Measurements from ENCODE around the gene GRID2IP.
A peak's percentile ranks its signal among the peaks of the same experiment; 100 is the strongest.

The GRID2IP gene

DNA sequence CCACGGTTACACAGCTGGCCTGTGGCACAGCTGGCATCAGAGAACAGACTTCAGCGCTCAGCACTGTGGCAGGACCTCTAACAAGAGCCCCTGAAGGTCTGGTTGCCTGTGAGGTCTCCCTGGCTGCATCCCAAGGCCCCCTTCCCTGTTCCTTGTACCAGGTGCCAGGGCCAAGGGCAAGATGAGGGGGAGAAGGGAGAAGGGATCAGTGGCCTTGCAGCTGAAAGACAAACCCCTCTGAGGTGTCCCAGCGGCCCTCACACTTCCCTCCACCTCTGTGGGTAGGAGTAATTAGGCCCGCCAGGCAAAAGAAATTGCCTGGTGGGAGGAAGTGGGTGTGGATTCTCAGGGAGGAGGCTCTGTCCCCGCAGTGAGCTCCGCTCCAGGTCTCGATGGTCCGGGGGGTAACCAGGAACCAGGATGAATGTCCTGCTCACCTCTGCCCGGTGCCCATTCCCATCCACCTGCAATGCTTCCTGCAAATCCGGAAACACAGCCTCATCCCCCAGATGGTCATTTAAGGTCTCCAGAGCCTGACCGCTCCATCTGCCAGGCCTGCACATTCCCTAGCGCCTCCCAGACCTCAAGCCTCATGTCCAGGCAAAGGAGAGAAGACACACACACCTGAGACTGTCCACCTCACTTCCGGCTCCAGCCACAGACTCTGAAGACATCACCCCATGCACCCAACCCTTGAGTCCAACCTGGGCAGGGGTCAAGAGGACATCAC lies 22.7 kb downstream of the GRID2IP start:
- TF ChIP-seq Cebpa-rat (IDR thresholded peaks at IDR 0.05), result no peak
- H3K9ac ChIP-seq, result peak overlapping the region; percentile 95
- H3K27ac ChIP-seq, result peak overlapping the region; percentile 62
- no peaks in the 10 kb centered on the region for H3K9me3 ChIP-seq
- H3K36me3 ChIP-seq, result peaks cover 27% of the 10 kb centered on the region
- H4K20me1 ChIP-seq, result peaks cover 66% of the 10 kb centered on the region
- peak overlapping the region; percentile 94 for H3K4me3 ChIP-seq
- peak overlapping the region; percentile 98 for H3K4me2 ChIP-seq
- no peaks in the 10 kb centered on the region for H3K27me3 ChIP-seq
- H3K4me1 ChIP-seq, result peaks cover 58% of the 10 kb centered on the region

DNA sequence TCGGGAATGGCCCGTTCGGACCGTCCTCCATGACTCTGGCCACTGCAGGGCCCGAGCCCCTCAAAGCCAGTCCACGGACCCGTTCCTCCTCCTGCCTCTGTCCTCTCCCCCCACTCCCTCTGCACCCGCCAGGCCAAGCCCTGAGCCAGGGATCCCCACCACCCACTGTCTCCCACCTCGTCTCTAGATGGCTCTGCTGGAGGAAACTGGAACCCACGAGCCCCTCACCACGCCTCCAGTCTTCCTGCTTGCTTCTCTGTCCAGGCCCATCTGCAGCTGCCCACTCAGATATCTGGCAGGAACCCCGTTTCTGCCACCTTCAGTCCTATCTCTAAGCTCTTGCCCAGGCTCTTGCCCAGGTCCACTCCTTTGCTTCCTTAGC lies 24.3 kb downstream of the GRID2IP start:
- no peak for TF ChIP-seq Cebpa-rat (IDR thresholded peaks at IDR 0.05)
- Histone ChIP-seq H3K27me3 (no peaks in the 10 kb centered on the region), H3K4me3 (peak overlapping the region; percentile 94), H4K20me1 (peaks cover 72% of the 10 kb centered on the region), H3K9me3 (no peaks in the 10 kb centered on the region), H3K4me2 (peak overlapping the region; percentile 98), H3K4me1 (peaks cover 42% of the 10 kb centered on the region), H3K27ac (peak overlapping the region; percentile 64), H3K36me3 (peaks cover 43% of the 10 kb centered on the region), H3K9ac (peak overlapping the region; percentile 95)

DNA sequence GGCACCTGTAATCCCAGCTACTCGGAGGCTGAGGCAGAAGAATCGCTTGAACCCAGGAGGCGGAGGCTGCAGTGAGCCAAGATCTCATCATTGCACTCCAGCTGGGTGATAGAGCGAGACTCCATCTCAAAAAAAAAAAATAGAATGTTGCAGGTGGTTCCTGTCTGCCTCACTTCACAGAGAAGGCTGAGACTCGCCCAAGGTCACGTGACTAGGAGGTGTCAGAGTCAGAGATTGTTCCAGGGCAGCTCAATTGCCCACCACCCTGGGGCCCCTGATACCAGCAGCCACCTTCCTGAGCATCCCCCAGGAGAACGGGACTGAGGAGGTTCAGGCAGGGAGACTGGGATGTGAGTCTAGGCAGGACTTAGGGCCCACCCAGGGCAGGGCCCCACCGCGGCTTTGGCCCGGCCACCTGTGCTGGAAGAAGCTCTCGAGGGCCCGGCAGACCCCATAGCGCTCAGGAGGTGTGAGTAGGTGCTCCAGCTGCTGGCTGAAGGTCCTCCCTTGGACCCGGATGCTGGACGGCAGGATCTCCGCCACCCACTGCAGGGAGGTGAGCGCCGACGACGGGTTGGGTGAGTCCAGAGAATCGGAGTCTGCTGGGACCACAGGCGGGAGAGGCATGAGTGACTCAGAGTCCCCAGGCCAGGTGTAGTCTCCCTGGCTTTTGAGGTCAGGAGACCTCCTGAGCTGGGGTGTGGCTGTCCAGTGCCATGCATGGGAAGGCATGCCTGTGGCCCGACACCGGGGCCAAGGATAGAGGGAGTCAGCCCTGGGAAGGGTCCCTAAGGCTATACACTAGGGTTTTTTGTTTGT lies 30.9 kb downstream of the GRID2IP start:
- peaks cover 93% of the 10 kb centered on the region for H3K36me3 ChIP-seq
- 0 out of 2 replicates have a peak overlapping the region, but pooled peaks have one; percentile 27 for H3K9ac ChIP-seq
- no peak for TF ChIP-seq Cebpa-rat (IDR thresholded peaks at IDR 0.05)
- peaks cover 44% of the 10 kb centered on the region for H3K4me1 ChIP-seq
- peaks cover 44% of the 10 kb centered on the region for H4K20me1 ChIP-seq
- H3K9me3 ChIP-seq, result no peaks in the 10 kb centered on the region
- no peak overlapping the region for H3K4me3 ChIP-seq
- no peaks in the 10 kb centered on the region for H3K27me3 ChIP-seq
- peak overlapping the region; percentile 75 for H3K27ac ChIP-seq
- H3K4me2 ChIP-seq, result peak overlapping the region; percentile 77

DNA sequence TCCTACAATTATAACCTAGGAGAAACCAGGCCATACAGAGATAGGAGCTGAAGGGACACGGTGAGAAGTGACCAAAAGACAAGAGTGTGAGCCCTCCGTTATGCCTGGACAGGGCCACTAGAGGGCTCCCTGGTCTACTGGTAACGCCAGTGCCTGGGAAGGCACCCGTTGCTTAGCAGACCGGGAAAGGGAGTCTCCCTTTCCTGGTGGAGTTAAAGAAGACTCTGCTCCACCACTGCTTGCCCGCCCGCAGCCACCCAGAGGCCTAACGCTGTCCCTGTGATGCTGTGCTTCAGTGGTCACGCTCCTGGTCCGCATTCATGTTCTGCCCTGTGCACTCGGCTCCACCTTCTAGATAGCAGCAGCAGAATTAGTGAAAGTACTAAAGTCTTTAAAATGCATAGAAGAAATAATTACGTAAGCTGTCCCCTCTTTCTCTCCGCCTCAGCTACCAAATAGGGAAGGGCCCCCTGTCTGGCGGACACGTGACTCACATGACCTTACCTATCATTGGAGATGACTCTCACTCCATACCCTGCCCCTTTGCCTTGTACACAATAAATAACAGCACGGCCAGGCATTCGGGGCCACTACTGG lies 34.8 kb downstream of the GRID2IP start:
- Histone ChIP-seq H3K36me3 (peaks cover 93% of the 10 kb centered on the region), H3K4me2 (peak overlapping the region; percentile 71), H4K20me1 (peaks cover 18% of the 10 kb centered on the region), H3K27me3 (no peaks in the 10 kb centered on the region), H3K4me1 (peaks cover 40% of the 10 kb centered on the region), H3K27ac (peak overlapping the region; percentile 5; the same call in 1 of the 2 replicates), H3K9me3 (no peaks in the 10 kb centered on the region), H3K9ac (no peak overlapping the region), H3K4me3 (no peak overlapping the region)
- no peak for TF ChIP-seq Cebpa-rat (IDR thresholded peaks at IDR 0.05)

DNA sequence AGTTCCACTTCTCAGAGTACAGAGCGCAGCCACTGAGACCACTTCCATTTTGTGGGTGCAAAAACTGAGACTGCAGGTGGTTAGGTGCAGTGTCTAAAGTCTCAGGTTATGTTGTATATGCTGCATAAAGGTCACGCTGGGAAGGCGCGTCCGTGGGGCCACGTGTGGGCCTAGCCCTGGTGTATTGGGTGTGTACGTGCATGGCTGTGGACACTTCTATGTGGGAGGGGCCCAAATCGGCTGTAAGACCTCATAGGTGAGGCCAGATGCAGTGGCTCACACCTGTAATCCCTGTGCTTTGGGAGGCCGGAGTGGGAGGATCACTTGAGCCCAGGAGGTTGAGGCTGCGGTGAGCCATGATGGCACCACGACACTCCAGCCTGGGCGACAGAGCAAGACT lies 37.7 kb downstream of the GRID2IP start:
- H3K4me3 ChIP-seq, result no peak overlapping the region
- H3K4me1 ChIP-seq, result peaks cover 16% of the 10 kb centered on the region
- H3K9me3 ChIP-seq, result no peaks in the 10 kb centered on the region
- H4K20me1 ChIP-seq, result peaks cover 27% of the 10 kb centered on the region
- no peak overlapping the region for H3K27ac ChIP-seq
- H3K4me2 ChIP-seq, result no peak overlapping the region
- no peak overlapping the region for H3K9ac ChIP-seq
- H3K36me3 ChIP-seq, result peaks cover 93% of the 10 kb centered on the region
- no peak for TF ChIP-seq Cebpa-rat (IDR thresholded peaks at IDR 0.05)
- no peaks in the 10 kb centered on the region for H3K27me3 ChIP-seq

DNA sequence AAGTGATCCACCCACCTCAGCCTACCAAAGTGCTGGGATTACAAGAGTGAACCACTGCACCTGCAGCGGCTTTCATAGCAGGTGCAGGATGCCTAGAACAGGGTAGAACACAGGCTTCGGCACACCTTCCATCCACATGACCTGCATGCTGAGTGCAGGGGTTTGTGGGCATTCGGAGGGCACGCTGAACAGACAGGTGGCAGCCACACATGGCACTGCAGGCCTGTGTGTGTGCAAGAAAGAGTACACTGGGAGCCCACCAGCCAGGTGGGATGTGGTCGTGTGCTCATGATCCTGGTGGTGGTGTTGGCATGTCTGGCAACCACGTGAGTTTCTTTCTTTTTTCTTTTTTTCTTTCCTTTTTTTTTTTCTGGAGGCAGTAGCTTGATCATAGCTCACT lies 38.4 kb downstream of the GRID2IP start:
- no peak overlapping the region for H3K4me2 ChIP-seq
- TF ChIP-seq Cebpa-rat (IDR thresholded peaks at IDR 0.05), result no peak
- no peak overlapping the region for H3K4me3 ChIP-seq

DNA sequence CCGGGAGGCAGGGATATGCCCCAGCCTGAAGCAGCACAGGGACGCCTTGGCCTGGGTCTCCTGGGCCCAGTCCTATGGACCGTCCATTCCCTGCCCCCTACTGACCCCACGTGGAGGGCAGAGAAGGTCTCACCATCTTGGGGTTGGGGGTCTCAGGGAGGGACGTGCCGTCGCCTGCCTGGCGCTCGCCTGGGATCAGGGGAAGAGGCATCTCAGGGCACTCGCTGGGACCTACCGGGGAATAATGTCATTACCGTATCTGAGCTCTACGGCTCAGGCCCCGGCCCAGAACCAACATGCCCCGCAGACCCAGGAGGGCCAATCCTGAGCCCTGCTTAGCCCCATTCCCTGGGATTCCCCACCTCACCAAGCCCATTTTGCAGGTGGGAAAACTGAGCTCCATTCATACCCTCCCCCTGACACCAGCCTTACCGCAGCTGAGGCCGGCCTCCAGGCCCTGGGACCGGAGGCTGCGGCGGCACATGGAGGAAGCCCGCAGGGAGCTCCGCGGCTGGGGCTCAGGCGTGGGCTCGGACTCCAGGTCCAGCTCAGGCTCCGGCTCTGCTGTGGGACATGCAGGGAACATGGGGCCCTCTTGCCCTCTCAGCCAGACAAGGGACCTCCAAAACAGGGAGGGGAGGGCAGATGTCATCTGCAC lies 40.7 kb downstream of the GRID2IP start:
- Histone ChIP-seq H3K4me3 (no peak overlapping the region), H3K27ac (0 out of 2 replicates have a peak overlapping the region, but pooled peaks have one; percentile 22), H4K20me1 (peaks cover 48% of the 10 kb centered on the region), H3K36me3 (peaks cover 98% of the 10 kb centered on the region), H3K4me1 (peaks cover 10% of the 10 kb centered on the region), H3K9me3 (no peaks in the 10 kb centered on the region), H3K4me2 (no peak overlapping the region), H3K9ac (0 out of 2 replicates have a peak overlapping the region, but pooled peaks have one; percentile 4), H3K27me3 (no peaks in the 10 kb centered on the region)
- TF ChIP-seq Cebpa-rat (IDR thresholded peaks at IDR 0.05), result no peak

More for the DNA sequence above, 38.4 kb downstream of the GRID2IP start:
- Histone ChIP-seq H3K9ac (no peak overlapping the region), H3K27ac (no peak overlapping the region), H3K27me3 (no peaks in the 10 kb centered on the region), H3K4me1 (peaks cover 16% of the 10 kb centered on the region), H3K9me3 (no peaks in the 10 kb centered on the region), H4K20me1 (peaks cover 27% of the 10 kb centered on the region), H3K36me3 (peaks cover 92% of the 10 kb centered on the region)

DNA sequence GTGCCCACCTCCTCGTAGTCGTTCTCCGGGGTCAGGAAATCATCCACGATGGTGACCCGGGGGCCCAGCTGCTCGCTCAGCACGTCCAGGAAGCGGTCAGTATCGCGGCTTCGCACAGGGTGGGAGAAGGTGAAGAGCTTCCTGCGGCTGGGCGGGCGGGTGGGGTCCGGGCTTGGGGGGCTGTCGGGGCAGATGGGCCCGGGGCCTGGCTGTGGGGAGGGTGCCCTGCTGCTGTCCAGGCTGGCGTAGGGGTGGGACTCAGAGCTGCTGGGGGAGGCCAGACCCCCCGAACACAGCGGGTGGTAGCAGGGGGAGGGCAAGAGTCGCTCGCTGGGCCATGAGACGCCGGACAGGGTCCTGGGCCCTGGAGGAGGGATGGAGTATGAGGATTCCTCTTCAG lies 42.3 kb downstream of the GRID2IP start:
- no peak for TF ChIP-seq Cebpa-rat (IDR thresholded peaks at IDR 0.05)
- Histone ChIP-seq H3K4me2 (no peak overlapping the region), H3K4me1 (peaks cover 21% of the 10 kb centered on the region), H3K9me3 (no peaks in the 10 kb centered on the region), H4K20me1 (peaks cover 61% of the 10 kb centered on the region), H3K27me3 (no peaks in the 10 kb centered on the region), H3K9ac (no peak overlapping the region), H3K36me3 (peaks cover 88% of the 10 kb centered on the region), H3K27ac (no peak overlapping the region), H3K4me3 (no peak overlapping the region)

DNA sequence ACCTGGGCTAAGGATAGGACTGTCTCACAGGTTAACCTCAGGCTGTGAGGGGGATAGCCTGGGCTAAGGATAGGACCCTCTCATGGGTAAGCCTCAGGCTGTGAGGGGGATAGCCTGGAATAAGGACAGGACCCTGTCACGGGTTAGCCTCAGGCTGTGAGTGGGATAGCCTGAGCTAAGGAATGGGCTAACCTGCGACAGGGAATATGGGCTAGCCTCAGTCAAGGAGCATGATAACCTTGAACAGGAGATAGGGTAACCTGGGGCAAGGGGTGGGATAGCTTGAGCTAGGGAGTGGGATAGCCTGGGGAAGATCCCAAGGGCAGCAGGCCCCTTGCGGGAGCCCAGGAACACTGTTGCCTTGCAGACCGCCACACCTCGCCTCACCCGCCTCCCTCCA lies 42.7 kb downstream of the GRID2IP start:
- no peak overlapping the region for H3K9ac ChIP-seq
- peaks cover 21% of the 10 kb centered on the region for H3K4me1 ChIP-seq
- no peak for TF ChIP-seq Cebpa-rat (IDR thresholded peaks at IDR 0.05)
- peaks cover 61% of the 10 kb centered on the region for H4K20me1 ChIP-seq
- no peaks in the 10 kb centered on the region for H3K9me3 ChIP-seq
- H3K36me3 ChIP-seq, result peaks cover 84% of the 10 kb centered on the region
- no peaks in the 10 kb centered on the region for H3K27me3 ChIP-seq
- no peak overlapping the region for H3K4me2 ChIP-seq
- H3K27ac ChIP-seq, result no peak overlapping the region
- H3K4me3 ChIP-seq, result no peak overlapping the region
